ENCODE measurements around the gene ADAMTS2. TPM values are rescaled to one million over a fixed set of nuclear protein-coding genes. Genes with fewer than 3 reads are reported as not detected.

ADAMTS2 gene
- total RNA-seq, 6 experiments from 2014 or later = 31.5 to 38.4 (median 34.1) TPM

DNA sequence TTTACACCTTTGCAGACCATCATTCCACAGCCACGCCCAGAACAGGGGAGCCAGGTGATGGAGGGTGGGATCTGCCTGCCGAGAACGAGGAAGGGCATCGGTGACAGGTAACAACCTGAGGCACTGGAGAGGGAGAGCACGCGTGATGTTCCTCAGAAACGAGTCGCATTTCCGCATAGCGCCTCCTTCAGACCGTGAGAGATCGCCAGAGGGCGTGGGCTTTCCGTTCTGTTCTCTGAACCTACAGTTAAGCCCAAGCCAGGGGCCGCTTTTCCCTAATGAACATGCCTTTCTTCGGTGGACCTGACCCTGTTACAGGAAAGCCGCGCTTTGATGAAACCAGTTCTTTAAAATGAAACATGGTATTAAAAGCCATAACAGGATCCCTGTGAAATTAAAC lies 17.1 kb upstream of the ADAMTS2 start:
- Mint-ChIP-seq H3K9me3 (peaks cover 11% of the 10 kb centered on the region; the same call in 1 of the 2 replicates), H3K36me3 (ENCODE audit: low read depth) (no peaks in the 10 kb centered on the region), H3K4me1 (ENCODE audit: low read depth) (no peaks in the 10 kb centered on the region), H3K27ac (no peak overlapping the region), H3K27me3 (ENCODE audit: insufficient read depth) (peaks cover 20% of the 10 kb centered on the region), H3K4me3 (no peak overlapping the region)
- TF ChIP-seq, protein P1, sequence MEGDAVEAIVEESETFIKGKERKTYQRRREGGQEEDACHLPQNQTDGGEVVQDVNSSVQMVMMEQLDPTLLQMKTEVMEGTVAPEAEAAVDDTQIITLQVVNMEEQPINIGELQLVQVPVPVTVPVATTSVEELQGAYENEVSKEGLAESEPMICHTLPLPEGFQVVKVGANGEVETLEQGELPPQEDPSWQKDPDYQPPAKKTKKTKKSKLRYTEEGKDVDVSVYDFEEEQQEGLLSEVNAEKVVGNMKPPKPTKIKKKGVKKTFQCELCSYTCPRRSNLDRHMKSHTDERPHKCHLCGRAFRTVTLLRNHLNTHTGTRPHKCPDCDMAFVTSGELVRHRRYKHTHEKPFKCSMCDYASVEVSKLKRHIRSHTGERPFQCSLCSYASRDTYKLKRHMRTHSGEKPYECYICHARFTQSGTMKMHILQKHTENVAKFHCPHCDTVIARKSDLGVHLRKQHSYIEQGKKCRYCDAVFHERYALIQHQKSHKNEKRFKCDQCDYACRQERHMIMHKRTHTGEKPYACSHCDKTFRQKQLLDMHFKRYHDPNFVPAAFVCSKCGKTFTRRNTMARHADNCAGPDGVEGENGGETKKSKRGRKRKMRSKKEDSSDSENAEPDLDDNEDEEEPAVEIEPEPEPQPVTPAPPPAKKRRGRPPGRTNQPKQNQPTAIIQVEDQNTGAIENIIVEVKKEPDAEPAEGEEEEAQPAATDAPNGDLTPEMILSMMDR (IDR thresholded peaks at IDR 0.05) = peak; percentile 10; the same call in 1 of the 2 replicates
- DNase-seq = no peak

DNA sequence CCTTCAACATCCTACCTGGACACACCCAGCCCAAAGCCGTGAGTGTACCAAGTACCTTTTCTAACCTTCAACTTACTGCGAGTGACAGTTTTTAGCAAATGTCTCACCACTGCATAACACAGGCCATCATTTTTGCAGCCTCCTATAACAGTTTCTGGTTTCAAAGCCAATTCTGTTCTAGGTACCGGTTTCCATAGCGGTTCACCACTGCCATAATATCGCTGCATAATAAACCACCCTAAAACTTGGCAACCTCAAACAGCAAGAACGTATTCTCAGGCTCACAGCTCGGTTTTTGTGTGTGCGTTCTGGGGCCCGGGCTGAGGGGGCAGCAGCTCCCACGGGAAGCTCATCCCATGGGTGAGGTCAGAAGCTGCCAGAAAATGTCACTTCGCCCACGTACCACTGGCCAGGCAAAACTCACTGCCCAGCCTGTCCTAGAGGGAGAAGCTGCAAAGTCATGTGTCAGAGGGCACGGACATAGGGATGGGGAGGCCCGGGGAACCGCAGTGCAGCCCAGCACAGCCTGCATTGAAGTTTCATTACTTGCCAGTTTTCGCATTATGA lies 15.9 kb upstream of the ADAMTS2 start:
- H3K36me3 Mint-ChIP-seq (ENCODE audit: low read depth) = no peaks in the 10 kb centered on the region
- no peak overlapping the region for H3K27ac Mint-ChIP-seq
- peaks cover 15% of the 10 kb centered on the region for H3K27me3 Mint-ChIP-seq (ENCODE audit: insufficient read depth)
- no peak for DNase-seq
- TF ChIP-seq, protein P1 (IDR thresholded peaks at IDR 0.05) = no peak
- peaks cover 11% of the 10 kb centered on the region; the same call in 1 of the 2 replicates for H3K9me3 Mint-ChIP-seq
- H3K4me3 Mint-ChIP-seq = no peak overlapping the region
- no peaks in the 10 kb centered on the region for H3K4me1 Mint-ChIP-seq (ENCODE audit: low read depth)

DNA sequence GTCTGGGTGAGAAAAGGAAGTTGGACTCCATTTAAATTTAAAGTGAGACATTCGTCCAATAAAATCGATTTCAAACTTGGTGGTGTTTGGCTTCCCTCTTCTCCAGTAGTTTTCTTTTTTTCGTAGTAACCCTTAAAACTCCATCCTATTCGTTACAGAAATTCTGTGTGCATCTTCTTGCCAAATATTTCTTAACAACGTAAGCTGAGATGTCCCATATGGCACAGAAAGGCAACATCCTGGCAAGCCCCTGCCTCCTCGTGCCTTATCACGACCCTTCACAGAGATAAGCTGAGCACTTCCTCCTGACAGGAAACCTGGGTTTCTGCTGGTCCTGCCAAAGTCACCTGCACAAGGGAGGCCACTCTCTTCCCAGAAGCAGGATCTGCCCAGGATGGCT lies 11.8 kb upstream of the ADAMTS2 start:
- Mint-ChIP-seq H3K27me3 (ENCODE audit: insufficient read depth) (peaks cover 14% of the 10 kb centered on the region), H3K27ac (no peak overlapping the region), H3K9me3 (peaks cover 2% of the 10 kb centered on the region; the same call in 1 of the 2 replicates), H3K4me3 (no peak overlapping the region), H3K36me3 (ENCODE audit: low read depth) (no peaks in the 10 kb centered on the region), H3K4me1 (ENCODE audit: low read depth) (no peaks in the 10 kb centered on the region)
- DNase-seq = no peak
- TF ChIP-seq, protein P1 (IDR thresholded peaks at IDR 0.05) = no peak

DNA sequence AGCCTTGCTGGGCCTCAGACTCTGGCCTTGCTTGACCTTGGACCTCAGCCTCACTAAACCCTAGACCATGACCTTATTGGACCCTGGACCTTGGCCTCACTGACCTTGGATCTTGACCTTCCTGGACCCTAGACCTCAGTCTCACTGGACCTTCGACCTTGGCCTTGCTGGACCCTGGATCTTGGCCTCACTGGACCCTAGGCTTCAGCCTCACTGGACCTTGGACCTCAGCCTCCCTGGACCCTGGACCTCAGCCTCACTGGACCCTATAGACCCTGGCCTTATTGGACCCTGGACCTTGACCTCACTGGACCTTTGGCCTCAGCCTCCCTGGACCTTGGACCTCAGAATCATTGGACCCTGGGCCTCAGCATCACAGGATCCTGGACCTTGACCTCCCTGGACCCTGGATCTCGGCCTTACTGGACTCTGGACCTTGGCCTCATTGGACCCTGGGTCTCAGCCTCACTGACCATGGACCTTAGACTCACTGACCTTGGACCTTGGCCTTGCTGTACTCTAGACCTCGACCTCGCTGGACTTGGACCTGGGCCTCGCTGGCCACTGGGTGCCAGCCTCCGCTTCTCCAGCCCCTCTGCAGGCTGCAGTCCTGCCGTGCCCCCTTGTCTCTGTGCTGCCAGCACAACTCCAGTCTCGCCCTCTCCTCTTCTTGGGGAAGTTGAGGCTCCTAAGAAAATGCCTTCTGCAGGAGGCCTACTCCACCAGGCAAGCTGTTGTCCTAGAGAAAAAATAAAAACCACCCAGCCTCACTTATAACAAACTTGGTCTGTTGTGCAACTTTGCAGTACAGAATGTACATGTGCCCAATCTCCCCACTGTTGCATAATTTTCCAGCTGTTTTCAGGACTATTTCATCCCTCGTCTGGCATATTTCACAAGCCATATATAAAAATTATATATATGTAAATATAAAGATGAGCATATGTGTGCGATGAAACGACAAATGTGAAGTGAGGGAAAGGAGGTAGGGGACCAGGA lies 11.0 kb upstream of the ADAMTS2 start:
- peaks cover 12% of the 10 kb centered on the region for H3K27me3 Mint-ChIP-seq (ENCODE audit: insufficient read depth)
- no peaks in the 10 kb centered on the region for H3K4me1 Mint-ChIP-seq (ENCODE audit: low read depth)
- no peak for DNase-seq
- no peaks in the 10 kb centered on the region for H3K36me3 Mint-ChIP-seq (ENCODE audit: low read depth)
- H3K27ac Mint-ChIP-seq = no peak overlapping the region
- TF ChIP-seq, protein P1 (IDR thresholded peaks at IDR 0.05) = no peak
- H3K9me3 Mint-ChIP-seq = no peaks in the 10 kb centered on the region
- H3K4me3 Mint-ChIP-seq = no peak overlapping the region

DNA sequence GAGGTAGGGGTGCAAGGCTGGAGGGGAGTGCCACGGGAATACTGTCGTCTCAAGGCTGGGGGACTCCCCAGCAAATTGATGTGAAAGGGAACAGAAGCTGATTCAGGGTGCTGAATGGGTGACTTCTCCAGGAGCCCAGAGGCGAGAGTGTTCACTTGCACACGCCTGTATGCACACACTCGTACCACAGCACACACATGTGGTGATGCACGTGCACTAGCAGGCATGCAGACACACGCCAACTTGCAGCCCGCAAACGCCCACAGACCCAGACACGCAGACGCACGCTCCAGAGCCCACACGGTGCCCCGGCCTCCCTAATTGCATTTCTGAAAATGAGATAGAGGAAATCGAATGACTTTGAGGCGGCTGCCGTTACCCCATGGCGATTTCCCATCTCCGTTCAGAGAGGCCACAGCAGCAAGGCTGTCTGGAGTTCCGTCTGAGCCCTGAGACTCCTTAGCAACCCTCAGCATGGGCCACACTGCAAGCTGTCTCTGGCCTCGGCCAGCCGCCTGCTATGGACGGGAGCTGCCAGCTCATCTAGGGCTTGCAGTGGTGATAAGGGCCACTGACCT lies 9.1 kb upstream of the ADAMTS2 start:
- DNase-seq = no peak
- H3K9me3 Mint-ChIP-seq = no peaks in the 10 kb centered on the region
- H3K36me3 Mint-ChIP-seq (ENCODE audit: low read depth) = no peaks in the 10 kb centered on the region
- H3K4me3 Mint-ChIP-seq = no peak overlapping the region
- no peak overlapping the region for H3K27ac Mint-ChIP-seq
- TF ChIP-seq, protein P1 (IDR thresholded peaks at IDR 0.05) = no peak
- no peaks in the 10 kb centered on the region for H3K4me1 Mint-ChIP-seq (ENCODE audit: low read depth)
- H3K27me3 Mint-ChIP-seq (ENCODE audit: insufficient read depth) = peaks cover 19% of the 10 kb centered on the region
